AG10803 (cell line): ENCODE data around the gene ROBO1.

Experiments
- DNase-seq: peaks from one replicate; pipeline ENCODE4 v3.0.0; 2010; ENCODE audit warnings: low read depth
- H3K4me3 ChIP-seq: 2 replicates; pipeline ENCODE4 v1.5.1; 2011; ENCODE audit warnings: mild to moderate bottlenecking, low read length, control low read depth
- TF ChIP-seq, protein P1 (sequence below): conservative IDR thresholded peaks from 2 replicates; pipeline ENCODE4 v1.5.1; 2011; ENCODE audit warnings: mild to moderate bottlenecking, low read length, control low read depth, inconsistent platforms

Gene ROBO1

DNA sequence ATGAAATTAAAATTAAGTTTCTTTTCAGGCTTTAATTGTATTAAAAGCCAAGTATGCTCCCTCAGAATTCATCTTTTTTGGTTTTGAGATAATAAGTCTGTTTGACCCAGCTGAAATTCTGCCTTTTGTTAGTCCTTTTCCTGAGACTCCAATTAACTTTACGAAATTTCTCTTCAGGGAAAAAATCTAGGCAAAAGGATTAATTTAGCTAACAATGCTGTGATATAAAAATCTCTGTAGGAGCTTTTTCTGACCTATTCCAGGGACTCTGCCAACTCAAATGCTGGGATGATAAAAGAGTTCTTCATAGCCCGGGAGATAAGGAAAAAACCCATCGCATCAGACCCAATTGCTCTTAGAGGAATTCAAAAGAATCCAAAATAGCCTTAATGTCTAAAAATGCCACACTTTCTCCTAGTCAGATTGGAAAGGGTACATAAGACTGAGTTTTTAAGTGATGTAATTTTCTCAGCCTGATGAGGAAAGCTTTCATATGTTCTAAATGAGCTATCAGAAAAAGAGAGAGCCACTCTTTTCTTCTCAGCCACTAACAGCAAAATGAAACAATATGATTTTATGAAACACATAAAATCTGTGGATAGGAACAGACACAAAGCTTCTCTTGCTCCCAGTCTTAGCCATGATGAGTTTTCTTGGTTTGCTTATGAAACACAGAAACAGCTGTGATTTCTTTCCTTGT, 405.1 kb downstream of the ROBO1 start:
- DNase-seq = no peak
- no peak overlapping the region for H3K4me3 ChIP-seq
- TF ChIP-seq, protein P1, sequence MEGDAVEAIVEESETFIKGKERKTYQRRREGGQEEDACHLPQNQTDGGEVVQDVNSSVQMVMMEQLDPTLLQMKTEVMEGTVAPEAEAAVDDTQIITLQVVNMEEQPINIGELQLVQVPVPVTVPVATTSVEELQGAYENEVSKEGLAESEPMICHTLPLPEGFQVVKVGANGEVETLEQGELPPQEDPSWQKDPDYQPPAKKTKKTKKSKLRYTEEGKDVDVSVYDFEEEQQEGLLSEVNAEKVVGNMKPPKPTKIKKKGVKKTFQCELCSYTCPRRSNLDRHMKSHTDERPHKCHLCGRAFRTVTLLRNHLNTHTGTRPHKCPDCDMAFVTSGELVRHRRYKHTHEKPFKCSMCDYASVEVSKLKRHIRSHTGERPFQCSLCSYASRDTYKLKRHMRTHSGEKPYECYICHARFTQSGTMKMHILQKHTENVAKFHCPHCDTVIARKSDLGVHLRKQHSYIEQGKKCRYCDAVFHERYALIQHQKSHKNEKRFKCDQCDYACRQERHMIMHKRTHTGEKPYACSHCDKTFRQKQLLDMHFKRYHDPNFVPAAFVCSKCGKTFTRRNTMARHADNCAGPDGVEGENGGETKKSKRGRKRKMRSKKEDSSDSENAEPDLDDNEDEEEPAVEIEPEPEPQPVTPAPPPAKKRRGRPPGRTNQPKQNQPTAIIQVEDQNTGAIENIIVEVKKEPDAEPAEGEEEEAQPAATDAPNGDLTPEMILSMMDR = no peak

DNA sequence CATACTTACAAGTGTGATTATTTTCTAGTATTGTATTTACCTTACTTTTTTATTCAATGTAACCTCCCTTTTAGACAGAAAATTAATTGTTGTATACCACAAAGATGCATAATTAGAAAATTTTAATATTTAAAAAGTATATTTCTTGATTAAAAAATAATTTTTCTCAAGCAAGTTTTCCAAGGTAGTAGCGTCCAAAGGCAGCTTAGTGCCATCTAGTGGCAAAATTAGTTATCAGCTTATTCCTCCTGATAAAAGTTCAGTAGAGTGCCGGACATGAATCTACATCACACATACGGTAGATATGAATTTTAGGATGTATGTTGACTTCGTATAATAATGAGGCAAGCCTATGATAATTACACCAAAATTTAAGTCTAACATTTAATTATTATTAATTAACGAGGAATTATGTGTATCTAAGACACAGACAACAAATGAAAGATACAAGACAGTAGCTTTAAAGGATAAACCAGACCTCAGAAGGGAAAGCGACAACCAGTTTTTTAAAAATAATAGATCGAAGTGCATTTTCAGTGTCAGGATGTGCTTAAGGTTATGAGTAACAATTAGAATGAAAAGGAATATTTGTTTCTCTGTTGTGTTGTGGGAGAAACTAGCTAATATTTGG, 405.9 kb downstream of the ROBO1 start:
- H3K4me3 ChIP-seq = no peak overlapping the region
- peak; percentile 45 for DNase-seq
- TF ChIP-seq, protein P1 = peak; percentile 85

DNA sequence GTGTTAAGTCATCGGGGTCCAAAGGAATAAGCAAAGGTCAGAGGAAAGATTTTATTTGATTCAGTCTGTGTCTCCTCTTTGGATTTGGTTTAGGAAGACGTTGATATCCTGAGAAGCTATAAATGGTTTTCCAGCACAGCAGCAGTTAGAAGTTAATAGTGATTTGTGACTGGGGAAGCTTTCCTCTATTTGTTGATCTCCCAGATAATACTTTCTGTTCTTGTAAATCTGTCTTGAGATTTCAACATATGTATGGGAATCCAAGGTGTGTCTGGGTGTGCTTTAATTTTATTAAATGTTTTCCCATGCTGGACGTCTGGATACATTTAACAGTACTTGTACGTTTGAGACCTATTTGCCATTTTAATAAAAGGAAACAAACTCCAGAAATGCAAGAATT, 409.5 kb downstream of the ROBO1 start:
- no peak overlapping the region for H3K4me3 ChIP-seq
- DNase-seq = no peak
- TF ChIP-seq, protein P1 = no peak

DNA sequence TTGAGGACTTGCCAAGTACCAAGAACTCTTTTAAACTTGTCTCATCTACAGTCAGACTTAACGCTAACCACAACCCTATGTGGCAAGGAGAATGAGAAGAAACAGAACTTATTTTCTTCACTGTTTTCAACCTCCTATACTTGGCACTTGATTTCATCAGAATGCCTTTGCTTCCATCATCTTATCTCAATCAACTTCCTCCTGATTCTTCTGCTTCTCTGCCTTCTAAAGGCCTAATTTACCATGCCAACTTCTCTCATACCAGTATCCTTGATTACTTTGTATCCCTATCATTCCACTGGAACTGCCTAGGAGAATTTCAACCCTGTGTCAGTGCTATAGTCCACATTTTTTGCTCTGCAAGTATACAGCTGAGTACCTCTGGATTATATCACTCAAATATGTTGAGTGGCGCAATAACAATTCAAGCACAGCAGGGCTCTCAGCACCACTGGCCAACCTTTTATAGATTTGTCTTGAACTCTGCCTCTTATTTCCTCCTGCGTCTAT, 413.6 kb downstream of the ROBO1 start:
- TF ChIP-seq, protein P1 = no peak
- no peak for DNase-seq
- no peak overlapping the region for H3K4me3 ChIP-seq

DNA sequence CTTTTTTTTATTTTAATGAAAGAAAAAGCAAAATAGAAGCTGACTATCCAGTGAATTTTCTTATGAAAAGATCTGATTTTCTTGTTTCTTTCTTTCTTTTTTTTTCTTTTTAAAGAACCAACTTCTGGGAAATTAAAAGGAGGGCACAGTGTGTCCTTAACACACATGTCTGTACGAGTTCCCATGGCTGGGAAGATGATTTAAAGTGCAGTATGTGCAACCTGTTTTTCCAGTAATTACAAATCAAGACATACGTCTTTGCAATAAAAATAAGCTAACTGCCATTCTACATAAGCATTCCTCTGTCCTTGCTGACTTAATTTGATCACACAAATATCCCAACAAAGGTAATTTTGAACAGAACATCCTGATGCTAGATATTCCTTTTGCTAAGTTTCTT, 416.1 kb downstream of the ROBO1 start:
- H3K4me3 ChIP-seq = no peak overlapping the region
- TF ChIP-seq, protein P1 = no peak
- no peak for DNase-seq

DNA sequence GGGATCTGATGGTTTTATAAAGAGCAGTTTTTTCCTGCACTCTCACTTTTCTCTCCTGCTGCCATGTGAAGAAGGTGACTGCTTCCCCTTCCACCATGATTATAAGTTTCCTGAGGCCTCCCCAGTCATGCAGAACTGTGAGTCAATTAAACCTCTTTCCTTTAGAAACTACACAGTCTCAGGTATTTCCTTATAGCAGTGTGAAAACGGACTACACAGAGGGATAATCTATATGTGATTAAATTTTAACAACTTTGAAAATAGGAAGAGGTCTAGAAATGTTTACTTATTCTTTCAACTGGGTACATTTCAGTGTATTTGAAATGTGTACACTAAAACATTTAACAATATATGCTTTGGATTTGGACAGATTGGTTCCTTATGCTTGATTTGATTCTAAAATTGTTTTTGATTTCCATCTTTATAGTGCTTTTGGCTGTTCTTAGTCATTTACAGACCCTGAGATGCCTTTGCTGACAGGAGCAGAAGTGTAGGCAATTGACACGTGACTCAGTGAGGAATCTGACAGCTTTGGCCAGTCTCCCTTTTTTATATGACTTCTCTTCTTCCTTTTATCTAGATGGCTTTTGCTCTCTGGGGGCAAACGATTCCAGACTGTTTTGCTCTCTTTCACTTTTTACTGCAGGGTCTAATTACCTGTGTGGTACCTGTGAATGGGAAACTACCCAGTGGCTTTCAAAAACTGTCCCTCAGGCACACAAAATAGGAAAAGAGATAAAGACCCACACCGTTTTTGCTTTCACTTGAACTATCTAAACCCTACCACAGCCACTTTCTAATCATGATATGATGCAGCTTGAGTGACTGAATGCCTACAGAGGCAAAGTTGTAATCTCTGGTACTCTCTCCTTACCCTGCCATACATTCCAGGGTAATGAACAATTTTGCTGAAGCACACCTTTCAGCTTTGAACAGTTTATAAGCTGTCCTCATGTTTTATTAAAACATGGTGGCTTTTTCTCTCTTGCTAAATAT, 422.6 kb downstream of the ROBO1 start:
- no peak overlapping the region for H3K4me3 ChIP-seq
- TF ChIP-seq, protein P1 = no peak
- no peak for DNase-seq
